Hepatocyte (in vitro differentiated cells): ENCODE measurements around the gene NELFCD.

Source experiments
- EZH2 ChIP-seq: fragments of 200-600 bp; sonication (generic); IDR thresholded peaks from 2 replicates; pipeline ENCODE4 v1.6.1; 2016; ENCODE audit warnings: antibody characterized with exemption, mild to moderate bottlenecking, borderline replicate concordance
- EZH2phosphoT487 ChIP-seq: fragments of 200-600 bp; sonication (generic); IDR thresholded peaks from one replicate; pipeline ENCODE4 v1.6.1; 2018; ENCODE audit warnings: antibody characterized with exemption, mild to moderate bottlenecking, low read depth, moderate library complexity; ENCODE audit not compliant: unreplicated experiment, severe bottlenecking
- TF ChIP-seq, protein P1 (sequence below): fragments of 200-600 bp; sonication (generic); IDR thresholded peaks from 2 replicates; pipeline ENCODE4 v1.5.1; 2016; ENCODE audit warnings: antibody characterized with exemption, mild to moderate bottlenecking; ENCODE audit not compliant: poor library complexity

DNA sequence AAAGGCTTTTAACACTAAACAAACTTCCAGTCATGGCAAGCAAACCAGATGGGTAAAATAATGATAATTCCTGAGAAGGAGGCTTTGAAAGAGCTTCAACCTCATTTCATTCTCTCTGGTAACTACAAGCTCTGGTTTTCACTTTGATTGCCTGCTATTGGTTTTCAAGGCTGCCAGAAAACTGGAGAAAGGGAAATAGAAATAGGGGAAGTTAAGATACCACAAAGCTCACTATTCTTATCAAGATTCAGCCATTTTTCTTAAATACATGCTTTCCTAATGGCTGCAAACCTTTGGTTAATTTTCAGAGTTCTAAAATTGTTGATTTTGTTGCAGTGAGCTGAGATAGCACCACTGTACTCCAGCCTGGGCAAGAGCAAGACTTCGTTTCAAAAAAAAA lies 42.5 kb upstream of the NELFCD start:
- TF ChIP-seq EZH2phosphoT487 (no peak), EZH2 (no peak)
- TF ChIP-seq, protein P1, sequence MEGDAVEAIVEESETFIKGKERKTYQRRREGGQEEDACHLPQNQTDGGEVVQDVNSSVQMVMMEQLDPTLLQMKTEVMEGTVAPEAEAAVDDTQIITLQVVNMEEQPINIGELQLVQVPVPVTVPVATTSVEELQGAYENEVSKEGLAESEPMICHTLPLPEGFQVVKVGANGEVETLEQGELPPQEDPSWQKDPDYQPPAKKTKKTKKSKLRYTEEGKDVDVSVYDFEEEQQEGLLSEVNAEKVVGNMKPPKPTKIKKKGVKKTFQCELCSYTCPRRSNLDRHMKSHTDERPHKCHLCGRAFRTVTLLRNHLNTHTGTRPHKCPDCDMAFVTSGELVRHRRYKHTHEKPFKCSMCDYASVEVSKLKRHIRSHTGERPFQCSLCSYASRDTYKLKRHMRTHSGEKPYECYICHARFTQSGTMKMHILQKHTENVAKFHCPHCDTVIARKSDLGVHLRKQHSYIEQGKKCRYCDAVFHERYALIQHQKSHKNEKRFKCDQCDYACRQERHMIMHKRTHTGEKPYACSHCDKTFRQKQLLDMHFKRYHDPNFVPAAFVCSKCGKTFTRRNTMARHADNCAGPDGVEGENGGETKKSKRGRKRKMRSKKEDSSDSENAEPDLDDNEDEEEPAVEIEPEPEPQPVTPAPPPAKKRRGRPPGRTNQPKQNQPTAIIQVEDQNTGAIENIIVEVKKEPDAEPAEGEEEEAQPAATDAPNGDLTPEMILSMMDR, result no peak
